IPS-20b (cell line): ENCODE results near the gene PHAF1.

Source experiments
- H3K27ac ChIP-seq: one replicate; pipeline ENCODE4 v1.5.1; 2013; ENCODE audit warnings: low read length
- H3K27me3 ChIP-seq: 2 replicates; pipeline ENCODE4 v1.6.1; 2013; ENCODE audit warnings: mild to moderate bottlenecking, low read length, inconsistent platforms; ENCODE audit not compliant: insufficient read depth
- H3K36me3 ChIP-seq: 2 replicates; pipeline ENCODE4 v1.6.1; 2013; ENCODE audit warnings: low read depth, mild to moderate bottlenecking, inconsistent platforms, low read length, moderate library complexity; ENCODE audit not compliant: insufficient read depth
- H3K4me1 ChIP-seq: 2 replicates; pipeline ENCODE4 v1.6.1; 2013; ENCODE audit warnings: mild to moderate bottlenecking, control low read depth, inconsistent platforms, low read length, moderate library complexity; ENCODE audit not compliant: insufficient read depth
- H3K4me3 ChIP-seq: 2 replicates; pipeline ENCODE4 v1.5.1; 2013; ENCODE audit warnings: mild to moderate bottlenecking, low read length, inconsistent platforms
- H3K9ac ChIP-seq: 2 replicates; pipeline ENCODE4 v1.6.1; 2013; ENCODE audit warnings: low read depth, mild to moderate bottlenecking, inconsistent platforms, low read length, moderate library complexity
- H3K9me3 ChIP-seq: 2 replicates; pipeline ENCODE4 v1.6.1; 2013; ENCODE audit warnings: mild to moderate bottlenecking, low read depth, low read length, inconsistent platforms; ENCODE audit not compliant: insufficient read depth

Gene PHAF1

DNA sequence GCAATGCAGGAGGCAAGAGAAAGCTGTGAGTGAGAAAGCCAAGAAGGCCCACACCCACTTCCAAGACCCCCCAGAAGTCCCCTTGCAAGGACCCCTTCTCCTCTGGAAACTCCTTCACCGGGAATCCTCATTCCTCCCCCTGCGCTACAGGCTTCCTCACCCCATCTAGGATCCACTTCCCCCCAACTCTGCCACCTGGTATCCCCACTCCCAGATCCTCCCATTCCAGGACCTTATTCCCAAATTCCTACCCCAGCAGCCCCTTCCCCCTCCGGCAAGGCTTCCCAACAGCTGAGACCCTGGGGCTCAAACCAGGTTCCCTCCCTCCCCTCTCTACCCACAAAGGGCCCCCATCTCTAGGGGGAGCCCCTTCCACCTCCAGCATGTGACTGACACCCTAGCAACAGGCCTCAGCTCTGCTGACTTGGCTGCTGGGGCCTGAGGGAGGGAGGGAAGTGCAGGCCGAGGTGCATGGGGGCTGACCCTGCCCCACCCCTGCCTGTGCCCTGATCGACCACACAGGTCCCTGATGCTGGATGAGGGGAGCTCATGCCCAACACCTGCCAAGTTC, 56.9 kb downstream of the PHAF1 start:
- Histone ChIP-seq H3K9me3 (peaks cover 10% of the 10 kb centered on the region), H3K9ac (no peak overlapping the region), H3K27me3 (peaks cover 98% of the 10 kb centered on the region), H3K4me1 (peaks cover 4% of the 10 kb centered on the region), H3K36me3 (no peaks in the 10 kb centered on the region), H3K4me3 (no peak overlapping the region), H3K27ac (no peak overlapping the region)

DNA sequence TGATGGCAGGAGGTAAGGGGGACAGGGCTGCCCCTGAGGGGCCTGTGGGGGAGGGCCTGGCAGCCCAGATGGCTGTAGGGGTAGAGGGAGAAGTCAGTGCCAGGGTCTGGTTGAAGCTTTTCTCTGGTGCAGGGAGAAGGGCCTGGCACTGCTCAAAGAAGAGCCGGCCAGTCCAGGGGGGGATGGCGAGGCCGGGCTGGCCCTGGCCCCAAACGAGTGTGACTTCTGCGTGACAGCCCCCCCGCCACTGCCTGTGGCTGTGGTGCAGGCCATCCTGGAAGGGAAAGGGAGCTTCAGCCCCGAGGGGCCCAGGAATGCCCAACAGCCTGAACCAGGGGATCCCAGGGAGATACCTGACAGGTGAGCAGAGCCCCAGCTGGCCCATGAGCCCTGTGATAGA, 57.8 kb downstream of the PHAF1 start:
- Histone ChIP-seq H3K27me3 (peaks cover 98% of the 10 kb centered on the region), H3K4me1 (peaks cover 4% of the 10 kb centered on the region), H3K9me3 (peaks cover 6% of the 10 kb centered on the region), H3K36me3 (no peaks in the 10 kb centered on the region), H3K27ac (no peak overlapping the region), H3K4me3 (no peak overlapping the region), H3K9ac (no peak overlapping the region)

DNA sequence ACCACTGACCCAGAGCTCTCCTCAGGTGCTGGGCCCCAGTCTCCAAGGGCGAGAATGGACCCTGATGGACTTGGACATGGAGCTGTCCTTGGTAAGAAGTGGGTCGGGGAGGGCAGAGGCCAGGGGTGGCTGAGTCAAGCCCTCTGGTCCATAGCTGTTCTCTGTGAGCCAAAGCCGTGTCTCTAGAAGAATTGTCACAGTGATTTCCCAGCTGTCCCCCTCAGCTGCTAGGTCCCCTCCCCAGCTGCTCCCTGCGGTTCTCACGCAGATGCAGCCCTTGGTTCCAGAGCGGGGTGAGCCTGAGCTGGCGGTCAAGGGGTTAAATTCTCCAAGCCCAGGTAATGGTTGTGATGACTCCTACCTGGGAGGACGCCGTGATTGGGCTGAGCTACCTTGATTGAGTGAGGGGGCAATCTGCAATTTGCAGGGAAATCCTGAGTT, 59.3 kb downstream of the PHAF1 start:
- Histone ChIP-seq H3K27ac (no peak overlapping the region), H3K4me1 (peaks cover 9% of the 10 kb centered on the region), H3K4me3 (peak overlapping the region; percentile 63), H3K27me3 (peaks cover 98% of the 10 kb centered on the region), H3K9me3 (peaks cover 5% of the 10 kb centered on the region; the same call in 1 of the 2 replicates), H3K36me3 (no peaks in the 10 kb centered on the region), H3K9ac (no peak overlapping the region)

- H3K4me1 ChIP-seq = peaks cover 9% of the 10 kb centered on the region
- H3K36me3 ChIP-seq = no peaks in the 10 kb centered on the region
- H3K4me3 ChIP-seq = peak overlapping the region; percentile 63
- H3K9me3 ChIP-seq = peaks cover 4% of the 10 kb centered on the region; the same call in 1 of the 2 replicates
- H3K27me3 ChIP-seq = peaks cover 98% of the 10 kb centered on the region
- H3K27ac ChIP-seq = no peak overlapping the region
- H3K9ac ChIP-seq = no peak overlapping the region
Measured at GRCh38 chr16:67169642-67170167, 60.0 kb downstream of the PHAF1 start.

DNA sequence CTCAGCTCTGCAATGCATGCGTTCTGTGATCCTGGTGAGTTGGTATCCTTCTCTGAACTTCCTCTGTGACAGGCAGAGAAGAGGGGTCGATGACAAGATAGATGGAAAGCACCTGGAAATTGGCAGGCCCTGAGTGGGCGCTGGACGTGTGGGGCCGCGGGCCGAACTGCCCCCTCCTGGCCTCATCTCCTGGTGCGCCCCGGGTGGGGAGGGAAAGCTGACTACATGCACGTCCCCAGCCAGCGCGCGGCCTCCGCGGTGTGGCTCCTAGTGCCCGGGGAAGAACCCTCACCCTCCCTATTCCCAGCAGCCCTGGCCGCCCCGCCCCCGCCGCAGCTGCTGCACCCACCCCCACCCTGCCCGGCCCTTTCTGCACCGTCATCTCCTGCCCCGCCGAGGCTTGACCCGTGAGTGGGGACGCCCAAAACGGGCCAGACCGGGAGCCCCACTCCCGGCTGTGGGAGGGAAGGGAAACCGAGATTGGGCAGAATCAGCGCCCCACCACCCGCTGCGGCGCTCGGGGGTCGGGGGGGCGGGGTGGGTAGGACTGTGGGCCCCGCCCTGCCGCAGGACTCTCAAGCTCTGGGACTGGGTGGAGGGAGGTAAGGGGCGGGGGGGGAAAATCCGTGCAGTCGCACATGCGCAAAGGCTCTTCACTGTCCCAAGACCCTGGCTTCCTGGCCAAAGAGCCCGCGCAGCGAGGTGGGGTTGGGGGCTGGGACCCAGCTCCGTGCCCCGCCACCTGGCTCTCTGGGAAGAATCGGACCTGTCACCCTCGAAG, 60.6 kb downstream of the PHAF1 start, which contains the start of gene NOL3:
Gene NOL3 (plus strand): TSS at position 371 of the 781 bp plus-strand sequence.
- no peak within 1 kb of the TSS for H3K27ac ChIP-seq
- H3K27me3 ChIP-seq = peaks cover 98% of the 10 kb centered on the region
- H3K36me3 ChIP-seq = no peaks in the 10 kb centered on the region
- peaks cover 9% of the 10 kb centered on the region for H3K4me1 ChIP-seq
- no peaks in the 10 kb centered on the region for H3K9me3 ChIP-seq
- peak within 1 kb of the TSS; percentile 63 for H3K4me3 ChIP-seq
- peak within 1 kb of the TSS; percentile 13; the same call in 1 of the 2 replicates for H3K9ac ChIP-seq

- Histone ChIP-seq H3K27me3 (peaks cover 98% of the 10 kb centered on the region), H3K27ac (no peak overlapping the region)
Measured at GRCh38 chr16:67170949-67171649, 61.4 kb downstream of the PHAF1 start.

GRCh38 chr16:67173323-67173722, 63.6 kb downstream of the PHAF1 start:
- peaks cover 13% of the 10 kb centered on the region for H3K4me1 ChIP-seq
- H3K36me3 ChIP-seq = no peaks in the 10 kb centered on the region
- peaks cover 95% of the 10 kb centered on the region for H3K27me3 ChIP-seq
- H3K9me3 ChIP-seq = no peaks in the 10 kb centered on the region
- H3K27ac ChIP-seq = no peak overlapping the region
- peak overlapping the region; percentile 66; the same call in 1 of the 2 replicates for H3K4me3 ChIP-seq
- no peak overlapping the region for H3K9ac ChIP-seq

More at GRCh38 chr16:67170949-67171649, 61.4 kb downstream of the PHAF1 start:
- Histone ChIP-seq H3K9me3 (no peaks in the 10 kb centered on the region), H3K4me3 (peak overlapping the region; percentile 63), H3K4me1 (peaks cover 9% of the 10 kb centered on the region), H3K9ac (peak overlapping the region; percentile 13; the same call in 1 of the 2 replicates), H3K36me3 (no peaks in the 10 kb centered on the region)

GRCh38 chr16:67173808-67174705, 64.3 kb downstream of the PHAF1 start:
- Histone ChIP-seq H3K27ac (no peak overlapping the region), H3K36me3 (no peaks in the 10 kb centered on the region), H3K4me3 (peak overlapping the region; percentile 66), H3K9ac (no peak overlapping the region), H3K4me1 (peaks cover 13% of the 10 kb centered on the region), H3K27me3 (peaks cover 95% of the 10 kb centered on the region), H3K9me3 (no peaks in the 10 kb centered on the region)

DNA sequence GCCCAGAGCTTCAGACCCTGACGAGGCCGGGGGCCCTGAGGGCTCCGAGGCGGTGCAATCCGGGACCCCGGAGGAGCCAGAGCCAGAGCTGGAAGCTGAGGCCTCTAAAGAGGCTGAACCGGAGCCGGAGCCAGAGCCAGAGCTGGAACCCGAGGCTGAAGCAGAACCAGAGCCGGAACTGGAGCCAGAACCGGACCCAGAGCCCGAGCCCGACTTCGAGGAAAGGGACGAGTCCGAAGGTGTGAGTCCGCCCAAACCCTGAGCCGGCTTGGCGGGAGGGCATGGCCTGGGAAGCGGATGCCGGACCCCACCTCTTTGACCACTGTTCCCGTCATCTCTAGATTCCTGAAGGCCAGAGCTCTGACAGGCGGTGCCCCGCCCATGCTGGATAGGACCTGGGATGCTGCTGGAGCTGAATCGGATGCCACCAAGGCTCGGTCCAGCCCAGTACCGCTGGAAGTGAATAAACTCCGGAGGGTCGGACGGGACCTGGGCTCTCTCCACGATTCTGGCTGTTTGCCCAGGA, 65.0 kb downstream of the PHAF1 start:
- peak overlapping the region; percentile 66; the same call in 1 of the 2 replicates for H3K4me3 ChIP-seq
- peaks cover 13% of the 10 kb centered on the region for H3K4me1 ChIP-seq
- H3K9ac ChIP-seq = no peak overlapping the region
- H3K27ac ChIP-seq = no peak overlapping the region
- H3K27me3 ChIP-seq = peaks cover 93% of the 10 kb centered on the region
- H3K9me3 ChIP-seq = no peaks in the 10 kb centered on the region
- no peaks in the 10 kb centered on the region for H3K36me3 ChIP-seq

- Histone ChIP-seq H3K9ac (no peak overlapping the region), H3K4me1 (peaks cover 9% of the 10 kb centered on the region; the same call in 1 of the 2 replicates), H3K4me3 (no peak overlapping the region), H3K27me3 (peaks cover 77% of the 10 kb centered on the region), H3K27ac (no peak overlapping the region), H3K9me3 (no peaks in the 10 kb centered on the region), H3K36me3 (no peaks in the 10 kb centered on the region)
Measured at GRCh38 chr16:67176662-67177061, 66.9 kb downstream of the PHAF1 start.
